Measurements from ENCODE around the gene AFTPH. TPM values are rescaled to one million over a fixed set of nuclear protein-coding genes. Genes with fewer than 3 reads are reported as not detected.

The AFTPH gene
- total RNA-seq, 4 donors from 2014 or later, result 24.1 to 62.4 (median 37.4) TPM

- no peak for TF ChIP-seq CTCF (IDR thresholded peaks at IDR 0.05)
- H3K27me3 ChIP-seq, result no peaks in the 10 kb centered on the region
- intact Hi-C loops (cut with DNase I; ENCODE audit: low total_unique reads), result no loop called here
- H3K27ac ChIP-seq, result no peak overlapping the region
- H3K4me1 ChIP-seq, result no peaks in the 10 kb centered on the region
- H3K9me3 ChIP-seq, result no peaks in the 10 kb centered on the region
- no peaks in the 10 kb centered on the region for H3K36me3 ChIP-seq
- H3K4me3 ChIP-seq, result no peak overlapping the region
- no peak for DNase-seq
Observed at GRCh38 chr2:64558445-64559081, 34.4 kb downstream of the AFTPH start.

GRCh38 chr2:64562148-64562784 lies 38.1 kb downstream of the AFTPH start:
- Histone ChIP-seq H3K36me3 (no peaks in the 10 kb centered on the region), H3K4me3 (no peak overlapping the region), H3K27ac (no peak overlapping the region), H3K27me3 (no peaks in the 10 kb centered on the region), H3K4me1 (peaks cover 0 to 7% of the 10 kb centered on the region in 2 donors), H3K9me3 (no peaks in the 10 kb centered on the region)
- intact Hi-C loops (cut with DNase I; ENCODE audit: low total_unique reads), result no loop called here
- DNase-seq, result no peak
- TF ChIP-seq POLR2A (IDR thresholded peaks at IDR 0.05), result no peak
- peak; percentile 19 to 35 (median 27) for TF ChIP-seq CTCF (IDR thresholded peaks at IDR 0.05)

GRCh38 chr2:64563436-64563938 lies 39.4 kb downstream of the AFTPH start:
- intact Hi-C loops (cut with DNase I; ENCODE audit: low total_unique reads), result no loop called here
- Histone ChIP-seq H3K36me3 (no peaks in the 10 kb centered on the region), H3K4me1 (peaks cover 0 to 7% of the 10 kb centered on the region in 2 donors), H3K4me3 (no peak overlapping the region), H3K9me3 (no peaks in the 10 kb centered on the region), H3K27me3 (no peaks in the 10 kb centered on the region), H3K27ac (no peak overlapping the region)
- TF ChIP-seq CTCF (IDR thresholded peaks at IDR 0.05) (no peak), POLR2A (IDR thresholded peaks at IDR 0.05) (no peak)
- DNase-seq, result no peak

GRCh38 chr2:64565949-64566710 lies 42.0 kb downstream of the AFTPH start:
- Histone ChIP-seq H3K9me3 (no peaks in the 10 kb centered on the region), H3K27me3 (no peaks in the 10 kb centered on the region), H3K36me3 (no peaks in the 10 kb centered on the region), H3K4me3 (no peak overlapping the region), H3K4me1 (peaks cover 0 to 7% of the 10 kb centered on the region in 2 donors), H3K27ac (no peak overlapping the region)
- TF ChIP-seq CTCF (IDR thresholded peaks at IDR 0.05), result no peak
- no peak for TF ChIP-seq POLR2A (IDR thresholded peaks at IDR 0.05)
- intact Hi-C loops (cut with DNase I; ENCODE audit: low total_unique reads), result no loop called here
- no peak for DNase-seq

GRCh38 chr2:64567473-64567872 lies 43.3 kb downstream of the AFTPH start:
- Histone ChIP-seq H3K27ac (no peak overlapping the region), H3K9me3 (no peaks in the 10 kb centered on the region), H3K4me3 (no peak overlapping the region), H3K27me3 (no peaks in the 10 kb centered on the region), H3K36me3 (no peaks in the 10 kb centered on the region), H3K4me1 (peaks cover 0 to 7% of the 10 kb centered on the region in 2 donors)
- no peak for DNase-seq
- intact Hi-C loops (cut with DNase I; ENCODE audit: low total_unique reads), result no loop called here
- no peak for TF ChIP-seq POLR2A (IDR thresholded peaks at IDR 0.05)

Measured in uterus (tissue), 4 donors.